Right lobe of liver (tissue), 4 donors: ENCODE results near the gene GNPTAB.

ENCODE experiments used
- CTCF ChIP-seq, 4 donors: fragments of 200-600 bp in 3 of 4; fragments of 450-650 bp in 1 of 4; IDR thresholded peaks; one replicate each; pipeline versions ENCODE4 v1.5.1 to v1.8.0; 2016 to 2022; ENCODE audit warnings: antibody characterized with exemption in 4 of 4, mild to moderate bottlenecking in 2 of 4
- POLR2A ChIP-seq: fragments of 450-650 bp; IDR thresholded peaks from one replicate; pipeline ENCODE4 v1.6.1; 2017; ENCODE audit warnings: antibody characterized with exemption, mild to moderate bottlenecking
- donor health status: DM: no; HTN: no; CAD: no.
- donor health status: DM: no; HTN: no; CAD: no.
- donor health status: DM: no; HTN: yes; CAD: no.

- TF ChIP-seq CTCF (IDR thresholded peaks at IDR 0.05) (no peak), POLR2A (no peak)
These were observed 24.7 kb upstream of the GNPTAB start for GRCh38 chr12:101855364-101855884.
